ENCODE measurements around the gene HMX2. TPM values are rescaled to one million over a fixed set of nuclear protein-coding genes. Genes with fewer than 3 reads are reported as not detected.
A peak's percentile ranks its signal among the peaks of the same experiment; 100 is the strongest.

HMX2 gene
- total RNA-seq, 1 experiment from 2014 or later = 2.7 TPM

- H3K36me3 ChIP-seq (ENCODE audit: control insufficient read depth, insufficient read depth, low read length) = 0 out of 2 replicates have a peak, but pooled peaks cover 1% of the 10 kb centered on the region
- POLR2A ChIA-PET = interaction anchor here (0.7 to 1.1 kb wide), 2 partner anchors 20 kb away, joined by 3 read pairs; partner anchors contain the start of gene BUB3
- no peaks in the 10 kb centered on the region for H3K9me3 ChIP-seq (ENCODE audit: control insufficient read depth, insufficient read depth, low read depth, low read length)
- in situ Hi-C loops (cut with HindIII; ENCODE audit: low pct_unique_long_range_greater_than_20kb, low sequenced_read_pairs) (no loop called here), intact Hi-C loops (cut with micrococcal nuclease; ENCODE audit: unreplicated experiment) (loop anchor here (1.0 to 2.0 kb wide), 3 partner anchors 90 to 425 kb away; no protein-coding TSS in a partner anchor)
- no peak for TF ChIP-seq TCF7L2 (IDR thresholded peaks at IDR 0.05; ENCODE audit: low read depth, low read length)
- no peak for TF ChIP-seq SIN3A (IDR thresholded peaks at IDR 0.05; ENCODE audit: borderline replicate concordance, insufficient read depth, low read depth, low read length)
- no peak for TF ChIP-seq POLR2AphosphoS5 (IDR thresholded peaks at IDR 0.05; ENCODE audit: low read depth, low read length)
- TF ChIP-seq CTCF (IDR thresholded peaks at IDR 0.05) = no peak
- no peak for TF ChIP-seq REST (IDR thresholded peaks at IDR 0.05; ENCODE audit: insufficient read depth in 1 of 2, low read depth in 2 of 2, low read length in 1 of 2)
- DNase-seq (ENCODE audit: low read depth, low spot score) (no peak), ATAC-seq (no peak)
- H3K27ac ChIP-seq (ENCODE audit: low read length) = no peak overlapping the region
- CTCF ChIA-PET = interaction anchor here (0.7 to 2.1 kb wide), 3 partner anchors 20 to 247 kb away, joined by 3 to 8 read pairs (median 3); partner anchors contain the start of gene BUB3
- no peaks in the 10 kb centered on the region; the same call in none of the 2 replicates for H3K27me3 ChIP-seq (ENCODE audit: control insufficient read depth, insufficient read depth, low read length)
- peak overlapping the region; percentile 34 to 41 for H3K4me3 ChIP-seq (ENCODE audit: low read depth in 2 of 2, low read length in 2 of 2)
- BruUV-seq (replicated peaks) = no TSS peak
- H3K4me1 ChIP-seq (ENCODE audit: control insufficient read depth, insufficient read depth, low read length) = peaks cover 12% of the 10 kb centered on the region
These were observed 14.2 kb upstream of the HMX2 start for GRCh38 chr10:123133541-123134342.

GRCh38 chr10:123134343-123134914, 13.5 kb upstream of the HMX2 start:
- no peak for ATAC-seq
- Histone ChIP-seq H3K4me1 (ENCODE audit: control insufficient read depth, insufficient read depth, low read length) (peaks cover 19% of the 10 kb centered on the region), H3K27me3 (ENCODE audit: control insufficient read depth, insufficient read depth, low read length) (no peaks in the 10 kb centered on the region; the same call in 1 of the 2 replicates), H3K9me3 (ENCODE audit: control insufficient read depth, insufficient read depth, low read depth, low read length) (no peaks in the 10 kb centered on the region), H3K36me3 (ENCODE audit: control insufficient read depth, insufficient read depth, low read length) (0 out of 2 replicates have a peak, but pooled peaks cover 3% of the 10 kb centered on the region), H3K27ac (ENCODE audit: low read length) (no peak overlapping the region), H3K4me3 (ENCODE audit: low read depth in 2 of 2, low read length in 2 of 2) (no peak overlapping the region)
- BruUV-seq (replicated peaks) = no TSS peak
- ChIA-PET CTCF (interaction anchor here (0.6 kb wide), 1 partner anchor 244 kb away, joined by 4 read pairs; no protein-coding TSS in a partner anchor), POLR2A (interaction anchor here (0.5 to 0.7 kb wide), 2 partner anchors 20 to 129 kb away, joined by 3 read pairs; partner anchors contain the start of gene BUB3)
- no peak for DNase-seq (ENCODE audit: low read depth, low spot score)
- intact Hi-C loops (cut with micrococcal nuclease; ENCODE audit: unreplicated experiment) = no loop called here
- in situ Hi-C loops (cut with HindIII; ENCODE audit: low pct_unique_long_range_greater_than_20kb, low sequenced_read_pairs) = no loop called here
- TF ChIP-seq REST (IDR thresholded peaks at IDR 0.05; ENCODE audit: insufficient read depth in 1 of 2, low read depth in 2 of 2, low read length in 1 of 2) (no peak), SIN3A (IDR thresholded peaks at IDR 0.05; ENCODE audit: borderline replicate concordance, insufficient read depth, low read depth, low read length) (no peak), POLR2AphosphoS5 (IDR thresholded peaks at IDR 0.05; ENCODE audit: low read depth, low read length) (no peak), TCF7L2 (IDR thresholded peaks at IDR 0.05; ENCODE audit: low read depth, low read length) (no peak), CTCF (IDR thresholded peaks at IDR 0.05) (no peak)

Data from Panc1 (cell line).